CD4-positive, CD25-positive, alpha-beta regulatory T cell (primary cell): Measurements from ENCODE around the gene SP140L. TPM values are rescaled to one million over a fixed set of nuclear protein-coding genes. Genes with fewer than 3 reads are reported as not detected.
A peak's percentile ranks its signal among the peaks of the same experiment; 100 is the strongest.
"Not testable (repeated sequence)": the region's sequence is repeated elsewhere in the genome, so short reads cannot be mapped to it uniquely, and the experiment has no call there.

Experiments used
- ATAC-seq, 2 donors: fragments of 150-1000 bp; cut with Tn5 transposase; one replicate each; pipeline ENCODE4 v1.10.0; 2021; ENCODE audit warnings: low read depth in 2 of 2, moderate number of reproducible peaks in 2 of 2, moderate library complexity in 1 of 2
- DNase-seq, 3 donors: peaks; one replicate each; pipeline versions ENCODE4 v3.0.0 to v3.0.0-alpha.2; 2012 to 2022; ENCODE audit warnings: mixed read lengths in 1 of 3
- H3K27ac ChIP-seq: one replicate; pipeline ENCODE4 v1.7.0; 2013; ENCODE audit warnings: mild to moderate bottlenecking, low read length; ENCODE audit not compliant: insufficient read depth, poor library complexity, severe bottlenecking
- H3K27me3 ChIP-seq: one replicate; pipeline ENCODE4 v1.7.0; 2013; ENCODE audit warnings: low read length; ENCODE audit not compliant: control insufficient read depth, insufficient read depth
- H3K36me3 ChIP-seq: one replicate; pipeline ENCODE4 v1.7.0; 2013; ENCODE audit warnings: mild to moderate bottlenecking, low read length, moderate library complexity; ENCODE audit not compliant: control insufficient read depth, insufficient read depth
- H3K4me1 ChIP-seq: 2 replicates; pipeline ENCODE4 v1.7.0; 2013; ENCODE audit warnings: mild to moderate bottlenecking, low read length; ENCODE audit not compliant: insufficient read depth, control insufficient read depth, poor library complexity, severe bottlenecking
- H3K4me3 ChIP-seq: one replicate; pipeline ENCODE4 v1.7.0; 2013; ENCODE audit warnings: low read depth, mild to moderate bottlenecking, low read length, moderate library complexity
- H3K9me3 ChIP-seq, 2 experiments: 1 replicate in 1 of 2; 2 replicates in 1 of 2; pipeline ENCODE4 v1.7.0; 2013; ENCODE audit warnings: low read length in 2 of 2, mild to moderate bottlenecking in 1 of 2, moderate library complexity in 1 of 2; ENCODE audit not compliant: control insufficient read depth in 2 of 2
- H3K27ac Mint-ChIP-seq, 3 donors: one replicate each; pipeline ENCODE4 v1.8.0; 2020 to 2022; ENCODE audit warnings: mild to moderate bottlenecking in 3 of 3, mixed read lengths in 3 of 3, moderate library complexity in 2 of 3
- H3K27me3 Mint-ChIP-seq: one replicate; pipeline ENCODE4 v1.8.0; 2022; ENCODE audit warnings: mild to moderate bottlenecking, mixed read lengths
- H3K36me3 Mint-ChIP-seq: one replicate; pipeline ENCODE4 v1.8.0; 2020; ENCODE audit warnings: mixed read lengths
- H3K4me1 Mint-ChIP-seq, 4 donors: one replicate each; pipeline ENCODE4 v1.8.0; 2020 to 2022; ENCODE audit warnings: mixed read lengths in 4 of 4, mild to moderate bottlenecking in 1 of 4
- H3K4me3 Mint-ChIP-seq, 4 donors: one replicate each; pipeline ENCODE4 v1.8.0; 2020 to 2022; ENCODE audit warnings: mild to moderate bottlenecking in 4 of 4, mixed read lengths in 4 of 4, moderate library complexity in 3 of 4
- H3K9me3 Mint-ChIP-seq, 7 donors: one replicate each; pipeline ENCODE4 v1.8.0; 2020 to 2022; ENCODE audit warnings: mixed read lengths in 7 of 7, mild to moderate bottlenecking in 3 of 7, moderate library complexity in 2 of 7
- polyA plus RNA-seq, 4 donors: library from polyadenylated mRNA; unstranded; fragments of 300-500 nt; fragmentation: Illumina TruSeq; gene quantifications; one replicate each; pipeline ENCODE4 v1.2.3, GENCODE V29; 2021
- total RNA-seq: library from RNA; stranded (reverse); gene quantifications from one replicate; pipeline ENCODE4 v1.2.3, GENCODE V29; 2022

The SP140L gene
- total and polyA plus RNA-seq, 5 donors from 2014 or later, result 14.3 to 68.5 (median 22.8) TPM

- Mint-ChIP-seq H3K36me3 (peaks cover 44% of the 10 kb centered on the region), H3K4me1 (peaks cover 0 to 23% (median 9%) of the 10 kb centered on the region in 4 donors), H3K27ac (no peak overlapping the region)
Measured at GRCh38 chr2:230305416-230306275, 21.3 kb upstream of the SP140L start.

GRCh38 chr2:230306474-230306873 is 20.5 kb upstream of the SP140L start:
- no peaks in the 10 kb centered on the region for H3K27me3 Mint-ChIP-seq
- H3K27ac Mint-ChIP-seq, result peak overlapping the region in 1 of 3 donors; percentile 76
- Histone ChIP-seq H3K9me3 (no peaks in the 10 kb centered on the region), H3K27me3 (no peaks in the 10 kb centered on the region), H3K27ac (no peak overlapping the region), H3K4me1 (no peaks in the 10 kb centered on the region), H3K4me3 (no peak overlapping the region), H3K36me3 (peaks cover 10% of the 10 kb centered on the region)
- H3K36me3 Mint-ChIP-seq, result peaks cover 39% of the 10 kb centered on the region
- no peak for ATAC-seq
- no peak overlapping the region for H3K4me3 Mint-ChIP-seq
- H3K9me3 Mint-ChIP-seq, result peaks cover 0 to 18% (median 7%) of the 10 kb centered on the region in 7 donors
- no peak for DNase-seq
- H3K4me1 Mint-ChIP-seq, result peaks cover 0 to 20% (median 6%) of the 10 kb centered on the region in 4 donors

More at GRCh38 chr2:230305416-230306275, 21.3 kb upstream of the SP140L start:
- Histone ChIP-seq H3K27ac (no peak overlapping the region), H3K36me3 (peaks cover 10% of the 10 kb centered on the region), H3K4me1 (no peaks in the 10 kb centered on the region), H3K27me3 (no peaks in the 10 kb centered on the region), H3K4me3 (no peak overlapping the region), H3K9me3 (peaks cover 0 to under 1% of the 10 kb centered on the region in 2 experiments)
- no peak for ATAC-seq
- H3K9me3 Mint-ChIP-seq, result peaks cover 0 to 22% (median 10%) of the 10 kb centered on the region in 7 donors
- H3K4me3 Mint-ChIP-seq, result no peak overlapping the region
- DNase-seq, result no peak
- no peaks in the 10 kb centered on the region for H3K27me3 Mint-ChIP-seq

GRCh38 chr2:230307485-230307884 is 19.5 kb upstream of the SP140L start:
- peaks cover 10% of the 10 kb centered on the region for H3K36me3 ChIP-seq
- no peak for ATAC-seq
- H3K36me3 Mint-ChIP-seq, result peaks cover 46% of the 10 kb centered on the region

DNA sequence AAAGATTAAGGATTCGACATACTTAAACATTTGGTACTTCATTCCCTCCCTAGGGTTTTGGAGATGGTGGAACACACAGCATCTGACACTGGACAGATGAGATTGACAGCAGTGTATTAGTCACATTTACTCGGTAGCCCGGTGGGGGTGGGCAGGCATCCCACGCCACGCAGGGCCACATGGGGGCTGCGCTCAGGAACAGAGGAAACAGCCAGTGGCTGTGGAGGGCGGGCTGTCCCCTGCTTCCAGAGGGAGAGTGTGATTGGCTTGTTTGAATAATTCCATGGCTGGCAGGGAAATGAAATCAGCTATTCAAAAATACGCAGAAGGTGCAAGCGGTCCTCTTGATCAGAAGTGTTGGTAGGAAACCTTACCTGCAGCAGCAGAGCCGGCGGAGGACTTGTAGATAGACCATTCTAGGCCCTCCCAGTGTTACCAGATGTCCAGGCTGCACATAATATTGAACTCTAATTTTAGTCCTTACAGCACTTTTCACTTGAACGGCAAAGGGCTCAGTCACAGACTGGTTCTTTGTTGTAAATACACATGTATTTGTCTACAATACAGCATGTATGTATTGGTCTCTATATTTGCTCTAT is 18.5 kb upstream of the SP140L start:
- H3K9me3 ChIP-seq, result no peaks in the 10 kb centered on the region
- H3K27me3 Mint-ChIP-seq, result no peaks in the 10 kb centered on the region
- H3K27ac Mint-ChIP-seq, result no peak overlapping the region

More at GRCh38 chr2:230307485-230307884, 19.5 kb upstream of the SP140L start:
- no peak overlapping the region for H3K4me3 ChIP-seq
- no peaks in the 10 kb centered on the region for H3K4me1 ChIP-seq
- no peak overlapping the region for H3K4me3 Mint-ChIP-seq
- H3K27me3 Mint-ChIP-seq, result no peaks in the 10 kb centered on the region
- DNase-seq, result no peak
- H3K9me3 Mint-ChIP-seq, result peaks cover 0 to 13% (median 6%) of the 10 kb centered on the region in 7 donors
- H3K27ac Mint-ChIP-seq, result no peak overlapping the region
- H3K27ac ChIP-seq, result no peak overlapping the region
- H3K4me1 Mint-ChIP-seq, result peaks cover 0 to 20% (median 4%) of the 10 kb centered on the region in 4 donors
- no peaks in the 10 kb centered on the region for H3K9me3 ChIP-seq
- H3K27me3 ChIP-seq, result no peaks in the 10 kb centered on the region

GRCh38 chr2:230310792-230311191 is 16.2 kb upstream of the SP140L start:
- not testable (repeated sequence) for H3K4me3 ChIP-seq, ATAC-seq, H3K27ac ChIP-seq, H3K4me3 Mint-ChIP-seq, H3K9me3 Mint-ChIP-seq, H3K27me3 ChIP-seq, H3K4me1 ChIP-seq, H3K9me3 ChIP-seq, H3K27ac Mint-ChIP-seq, DNase-seq, H3K27me3 Mint-ChIP-seq
- peaks cover 30% of the 10 kb centered on the region for H3K36me3 ChIP-seq
- H3K36me3 Mint-ChIP-seq, result peaks cover 54% of the 10 kb centered on the region
- peaks cover 0 to 19% (median 13%) of the 10 kb centered on the region in 4 donors for H3K4me1 Mint-ChIP-seq

More for the DNA sequence above, 18.5 kb upstream of the SP140L start:
- no peak for DNase-seq
- Mint-ChIP-seq H3K9me3 (peaks cover 0 to 8% (median 0%) of the 10 kb centered on the region in 7 donors), H3K4me1 (peaks cover 0 to 14% (median 4%) of the 10 kb centered on the region in 4 donors), H3K4me3 (no peak overlapping the region), H3K36me3 (peaks cover 49% of the 10 kb centered on the region)
- Histone ChIP-seq H3K27ac (no peak overlapping the region), H3K4me1 (no peaks in the 10 kb centered on the region), H3K36me3 (peaks cover 20% of the 10 kb centered on the region), H3K4me3 (no peak overlapping the region), H3K27me3 (no peaks in the 10 kb centered on the region)
- ATAC-seq, result no peak

DNA sequence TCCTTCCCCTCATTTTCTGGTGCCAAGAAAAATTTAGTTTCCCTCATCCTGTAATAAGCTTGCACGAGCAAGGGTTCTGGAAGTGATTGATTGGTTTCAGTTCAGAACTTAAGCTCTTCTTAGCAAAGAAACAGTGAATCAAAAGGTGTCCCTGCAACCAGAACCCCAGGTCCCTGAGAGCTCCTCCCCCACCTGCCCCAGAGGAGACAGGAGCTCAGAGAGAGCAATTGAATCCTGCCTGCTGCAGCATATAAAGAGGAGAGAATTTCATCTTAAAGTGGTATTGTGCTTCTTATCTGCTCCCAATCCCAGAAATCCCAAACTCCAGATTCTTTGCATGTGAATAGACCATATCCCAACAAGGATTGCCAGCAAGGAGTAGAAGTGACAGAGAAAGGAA is 15.4 kb upstream of the SP140L start:
- H3K9me3 Mint-ChIP-seq, H3K4me3 Mint-ChIP-seq: not testable (repeated sequence)

GRCh38 chr2:230312638-230313037 is 14.4 kb upstream of the SP140L start:
- no peak overlapping the region for H3K4me3 ChIP-seq
- ATAC-seq, result no peak
- DNase-seq, result no peak
- no peaks in the 10 kb centered on the region for H3K9me3 Mint-ChIP-seq
- no peak overlapping the region for H3K4me3 Mint-ChIP-seq
- H3K27me3 ChIP-seq, result no peaks in the 10 kb centered on the region
- no peaks in the 10 kb centered on the region for H3K27me3 Mint-ChIP-seq
- H3K4me1 Mint-ChIP-seq, result peaks cover 0 to 35% (median 19%) of the 10 kb centered on the region in 4 donors
- H3K9me3 ChIP-seq, result no peaks in the 10 kb centered on the region
- peaks cover 6% of the 10 kb centered on the region for H3K4me1 ChIP-seq
- peak overlapping the region in 1 of 3 donors; percentile 38 for H3K27ac Mint-ChIP-seq
- peaks cover 55% of the 10 kb centered on the region for H3K36me3 Mint-ChIP-seq
- H3K36me3 ChIP-seq, result peaks cover 30% of the 10 kb centered on the region
- H3K27ac ChIP-seq, result no peak overlapping the region

More for the DNA sequence above, 15.4 kb upstream of the SP140L start:
- H3K9me3 ChIP-seq, H3K4me1 ChIP-seq, ATAC-seq, DNase-seq, H3K27ac ChIP-seq, H3K4me3 ChIP-seq, H3K27ac Mint-ChIP-seq, H3K27me3 Mint-ChIP-seq, H3K27me3 ChIP-seq: not testable (repeated sequence)
- peaks cover 30% of the 10 kb centered on the region for H3K36me3 ChIP-seq
- H3K36me3 Mint-ChIP-seq, result peaks cover 59% of the 10 kb centered on the region
- H3K4me1 Mint-ChIP-seq, result peaks cover 0 to 26% (median 16%) of the 10 kb centered on the region in 4 donors
